Liver (tissue), 9 donors: ENCODE measurements around the gene NMNAT2. TPM values are rescaled to one million over a fixed set of nuclear protein-coding genes. Genes with fewer than 3 reads are reported as not detected.

Source experiments
- DNase-seq: peaks from one replicate; pipeline ENCODE4 v3.0.0-alpha.2; 2017; ENCODE audit warnings: low spot score
- H3K27ac ChIP-seq, 2 donors: one replicate each; pipeline ENCODE4 v1.7.0; 2013; ENCODE audit warnings: inconsistent platforms in 2 of 2, low read length in 2 of 2, control low read depth in 1 of 2, low read depth in 1 of 2, mild to moderate bottlenecking in 1 of 2
- H3K27me3 ChIP-seq, 4 donors: one replicate each; pipeline versions ENCODE4 v1.6.1 to v1.7.0; 2013; ENCODE audit warnings: low read length in 3 of 4, inconsistent platforms in 1 of 4, mild to moderate bottlenecking in 1 of 4, moderate library complexity in 1 of 4; ENCODE audit not compliant: control insufficient read depth in 4 of 4, insufficient read depth in 4 of 4
- H3K36me3 ChIP-seq, 4 donors: one replicate each; pipeline versions ENCODE4 v1.6.1 to v1.7.0; 2013; ENCODE audit warnings: low read length in 3 of 4, mild to moderate bottlenecking in 3 of 4, low read depth in 1 of 4, moderate library complexity in 1 of 4; ENCODE audit not compliant: control insufficient read depth in 4 of 4, insufficient read depth in 3 of 4
- H3K4me1 ChIP-seq, 4 donors: one replicate each; pipeline versions ENCODE4 v1.6.1 to v1.7.0; 2013; ENCODE audit warnings: low read length in 3 of 4, mild to moderate bottlenecking in 3 of 4, moderate library complexity in 1 of 4; ENCODE audit not compliant: control insufficient read depth in 4 of 4, insufficient read depth in 4 of 4
- H3K4me3 ChIP-seq, 3 donors: one replicate each; pipeline versions ENCODE4 v1.6.1 to v1.7.0; 2013; ENCODE audit warnings: low read length in 3 of 3, control low read depth in 1 of 3, low read depth in 1 of 3, mild to moderate bottlenecking in 1 of 3
- H3K9ac ChIP-seq, 2 donors: one replicate each; pipeline ENCODE4 v1.7.0; 2013; ENCODE audit warnings: low read length in 2 of 2, mild to moderate bottlenecking in 2 of 2, moderate library complexity in 2 of 2, control low read depth in 1 of 2, low read depth in 1 of 2
- H3K9me3 ChIP-seq, 4 donors: one replicate each; pipeline versions ENCODE4 v1.6.1 to v1.7.0; 2013; ENCODE audit warnings: low read length in 3 of 4; ENCODE audit not compliant: control insufficient read depth in 4 of 4
- EGR1 ChIP-seq, 2 donors: IDR thresholded peaks; 2 replicates each; pipeline ENCODE4 v1.6.1; 2016 to 2018; ENCODE audit warnings: antibody characterized with exemption in 2 of 2, low read depth in 2 of 2
- FOXA1 ChIP-seq: IDR thresholded peaks from 2 replicates; pipeline ENCODE4 v1.6.1; 2016; ENCODE audit warnings: antibody characterized with exemption
- FOXA2 ChIP-seq: IDR thresholded peaks from 2 replicates; pipeline ENCODE4 v1.6.1; 2016; ENCODE audit warnings: antibody characterized with exemption
- HNF4A ChIP-seq, 2 donors: conservative IDR thresholded peaks; 2 replicates each; pipeline ENCODE4 v1.6.1; 2016; ENCODE audit warnings: antibody characterized with exemption in 2 of 2, mild to moderate bottlenecking in 2 of 2
- HNF4G ChIP-seq: IDR thresholded peaks from 2 replicates; pipeline ENCODE4 v1.6.1; 2016; ENCODE audit warnings: antibody characterized with exemption
- JUND ChIP-seq, 2 donors: IDR thresholded peaks; 2 replicates each; pipeline ENCODE4 v1.6.1; 2016; ENCODE audit warnings: antibody characterized with exemption in 2 of 2
- NR2F2 ChIP-seq: IDR thresholded peaks from 2 replicates; pipeline ENCODE4 v1.6.1; 2016; ENCODE audit warnings: antibody characterized with exemption
- RAD21 ChIP-seq, 2 donors: IDR thresholded peaks; 2 replicates each; pipeline ENCODE4 v1.6.1; 2016; ENCODE audit warnings: antibody characterized with exemption in 2 of 2, mild to moderate bottlenecking in 2 of 2
- RXRA ChIP-seq, 2 donors: IDR thresholded peaks; 2 replicates each; pipeline ENCODE4 v1.6.1; 2017 to 2018; ENCODE audit warnings: antibody characterized with exemption in 2 of 2, mild to moderate bottlenecking in 1 of 2
- SP1 ChIP-seq: IDR thresholded peaks from 2 replicates; pipeline ENCODE4 v1.6.1; 2018; ENCODE audit warnings: antibody characterized with exemption, mild to moderate bottlenecking
- YY1 ChIP-seq: IDR thresholded peaks from 2 replicates; pipeline ENCODE4 v1.6.1; 2016; ENCODE audit warnings: antibody characterized with exemption, mild to moderate bottlenecking
- WGBS: extraction: QIAGEN DNeasy Blood & Tissue Kit; methylation state at CpG from one replicate; pipeline ENCODE4 v1.1.7; 2013; 5-methylcytosine and 5-hydroxymethylcytosine counted together
- polyA plus RNA-seq, 2 donors: library from polyadenylated mRNA; stranded (reverse) in 1 of 2; unstranded in 1 of 2; fragments of 200-250 nt in 1 of 2; fragments of >200 nt in 1 of 2; fragmentation: Nextera tagmentation in 1 of 2; extraction: Ambion mirVana in 1 of 2; gene quantifications; one replicate each; pipeline versions ENCODE4 v1.2.1 to v1.2.3, GENCODE V29; 2013 to 2015
- total RNA-seq, 2 donors: library from RNA; depleted of rRNA; stranded (reverse); fragments of >200 nt; gene quantifications; one replicate each; pipeline ENCODE4 v1.2.3, GENCODE V29; 2014
- TF ChIP-seq, protein P1 (sequence below): IDR thresholded peaks from 2 replicates; pipeline ENCODE4 v1.6.1; 2016; ENCODE audit warnings: antibody characterized with exemption
- TF ChIP-seq, protein P2 (sequence below): IDR thresholded peaks from 2 replicates; pipeline ENCODE4 v1.6.1; 2016; ENCODE audit warnings: antibody characterized with exemption
- TF ChIP-seq, protein P3 (sequence below): IDR thresholded peaks from 2 replicates; pipeline ENCODE4 v1.6.1; 2016; ENCODE audit warnings: antibody characterized with exemption
- TF ChIP-seq, protein P4 (sequence below): fragments of 150-350 bp; IDR thresholded peaks from 2 replicates; pipeline ENCODE4 v1.5.1; 2017; ENCODE audit warnings: improper control_type of control experiment, low read depth, low read length; ENCODE audit not compliant: missing input control
- TF ChIP-seq, protein P5 (sequence below): IDR thresholded peaks from 2 replicates; pipeline ENCODE4 v1.6.1; 2016; ENCODE audit warnings: antibody characterized with exemption, mild to moderate bottlenecking
- donor health status: healthy.
- donor health status: healthy.
- donor health status: healthy.
- donor health status: healthy.
- donor health status: healthy.

The NMNAT2 gene
- total and polyA plus RNA-seq, 4 donors: under 0.01 to 0.07 (median 0.05) TPM; not detected in 1

DNA sequence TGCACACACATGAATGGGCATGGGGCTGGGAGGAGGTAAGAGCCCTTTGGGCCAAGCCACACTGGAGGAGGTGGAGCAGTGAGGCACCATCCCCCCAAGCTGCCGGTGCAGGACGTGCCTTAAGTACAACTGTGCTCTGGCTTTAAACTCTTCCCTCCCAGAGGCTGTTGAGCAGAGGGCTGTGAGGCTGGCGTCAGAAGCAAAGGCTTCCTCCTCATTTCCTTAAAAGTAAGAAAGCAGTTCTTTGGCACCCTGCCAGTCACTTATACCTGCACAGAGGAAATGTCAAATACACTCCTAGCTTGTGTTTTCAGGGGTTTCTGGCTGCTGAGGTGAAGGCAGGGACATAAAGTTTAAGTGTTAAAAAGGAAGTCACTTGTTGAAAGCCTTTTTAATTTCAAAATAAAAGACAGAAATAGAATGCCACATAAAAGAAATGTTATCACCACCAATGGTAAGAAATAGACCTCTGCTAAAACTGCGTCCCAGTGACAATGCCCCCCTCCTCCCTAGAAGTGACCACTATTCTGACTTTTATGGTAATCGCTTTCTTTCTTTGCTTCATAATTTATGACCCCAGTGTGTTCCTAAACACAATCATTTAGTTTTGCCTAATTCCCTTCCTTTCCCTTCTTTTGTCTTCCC, 199.1 kb downstream of the NMNAT2 start:
- no peak overlapping the region for H3K9ac ChIP-seq
- TF ChIP-seq, protein P1, sequence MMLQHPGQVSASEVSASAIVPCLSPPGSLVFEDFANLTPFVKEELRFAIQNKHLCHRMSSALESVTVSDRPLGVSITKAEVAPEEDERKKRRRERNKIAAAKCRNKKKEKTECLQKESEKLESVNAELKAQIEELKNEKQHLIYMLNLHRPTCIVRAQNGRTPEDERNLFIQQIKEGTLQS: no peak
- TF ChIP-seq EGR1 (IDR thresholded peaks at IDR 0.05; ENCODE audit: low read depth in 2 of 2): no peak
- TF ChIP-seq, protein P2, sequence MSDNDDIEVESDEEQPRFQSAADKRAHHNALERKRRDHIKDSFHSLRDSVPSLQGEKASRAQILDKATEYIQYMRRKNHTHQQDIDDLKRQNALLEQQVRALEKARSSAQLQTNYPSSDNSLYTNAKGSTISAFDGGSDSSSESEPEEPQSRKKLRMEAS: no peak
- TF ChIP-seq, protein P3, sequence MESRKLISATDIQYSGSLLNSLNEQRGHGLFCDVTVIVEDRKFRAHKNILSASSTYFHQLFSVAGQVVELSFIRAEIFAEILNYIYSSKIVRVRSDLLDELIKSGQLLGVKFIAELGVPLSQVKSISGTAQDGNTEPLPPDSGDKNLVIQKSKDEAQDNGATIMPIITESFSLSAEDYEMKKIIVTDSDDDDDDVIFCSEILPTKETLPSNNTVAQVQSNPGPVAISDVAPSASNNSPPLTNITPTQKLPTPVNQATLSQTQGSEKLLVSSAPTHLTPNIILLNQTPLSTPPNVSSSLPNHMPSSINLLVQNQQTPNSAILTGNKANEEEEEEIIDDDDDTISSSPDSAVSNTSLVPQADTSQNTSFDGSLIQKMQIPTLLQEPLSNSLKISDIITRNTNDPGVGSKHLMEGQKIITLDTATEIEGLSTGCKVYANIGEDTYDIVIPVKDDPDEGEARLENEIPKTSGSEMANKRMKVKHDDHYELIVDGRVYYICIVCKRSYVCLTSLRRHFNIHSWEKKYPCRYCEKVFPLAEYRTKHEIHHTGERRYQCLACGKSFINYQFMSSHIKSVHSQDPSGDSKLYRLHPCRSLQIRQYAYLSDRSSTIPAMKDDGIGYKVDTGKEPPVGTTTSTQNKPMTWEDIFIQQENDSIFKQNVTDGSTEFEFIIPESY: no peak
- no peak for TF ChIP-seq RXRA (IDR thresholded peaks at IDR 0.05)
- TF ChIP-seq JUND (IDR thresholded peaks at IDR 0.05): no peak
- TF ChIP-seq YY1: no peak
- TF ChIP-seq, protein P4, sequence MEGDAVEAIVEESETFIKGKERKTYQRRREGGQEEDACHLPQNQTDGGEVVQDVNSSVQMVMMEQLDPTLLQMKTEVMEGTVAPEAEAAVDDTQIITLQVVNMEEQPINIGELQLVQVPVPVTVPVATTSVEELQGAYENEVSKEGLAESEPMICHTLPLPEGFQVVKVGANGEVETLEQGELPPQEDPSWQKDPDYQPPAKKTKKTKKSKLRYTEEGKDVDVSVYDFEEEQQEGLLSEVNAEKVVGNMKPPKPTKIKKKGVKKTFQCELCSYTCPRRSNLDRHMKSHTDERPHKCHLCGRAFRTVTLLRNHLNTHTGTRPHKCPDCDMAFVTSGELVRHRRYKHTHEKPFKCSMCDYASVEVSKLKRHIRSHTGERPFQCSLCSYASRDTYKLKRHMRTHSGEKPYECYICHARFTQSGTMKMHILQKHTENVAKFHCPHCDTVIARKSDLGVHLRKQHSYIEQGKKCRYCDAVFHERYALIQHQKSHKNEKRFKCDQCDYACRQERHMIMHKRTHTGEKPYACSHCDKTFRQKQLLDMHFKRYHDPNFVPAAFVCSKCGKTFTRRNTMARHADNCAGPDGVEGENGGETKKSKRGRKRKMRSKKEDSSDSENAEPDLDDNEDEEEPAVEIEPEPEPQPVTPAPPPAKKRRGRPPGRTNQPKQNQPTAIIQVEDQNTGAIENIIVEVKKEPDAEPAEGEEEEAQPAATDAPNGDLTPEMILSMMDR: no peak
- TF ChIP-seq, protein P5, sequence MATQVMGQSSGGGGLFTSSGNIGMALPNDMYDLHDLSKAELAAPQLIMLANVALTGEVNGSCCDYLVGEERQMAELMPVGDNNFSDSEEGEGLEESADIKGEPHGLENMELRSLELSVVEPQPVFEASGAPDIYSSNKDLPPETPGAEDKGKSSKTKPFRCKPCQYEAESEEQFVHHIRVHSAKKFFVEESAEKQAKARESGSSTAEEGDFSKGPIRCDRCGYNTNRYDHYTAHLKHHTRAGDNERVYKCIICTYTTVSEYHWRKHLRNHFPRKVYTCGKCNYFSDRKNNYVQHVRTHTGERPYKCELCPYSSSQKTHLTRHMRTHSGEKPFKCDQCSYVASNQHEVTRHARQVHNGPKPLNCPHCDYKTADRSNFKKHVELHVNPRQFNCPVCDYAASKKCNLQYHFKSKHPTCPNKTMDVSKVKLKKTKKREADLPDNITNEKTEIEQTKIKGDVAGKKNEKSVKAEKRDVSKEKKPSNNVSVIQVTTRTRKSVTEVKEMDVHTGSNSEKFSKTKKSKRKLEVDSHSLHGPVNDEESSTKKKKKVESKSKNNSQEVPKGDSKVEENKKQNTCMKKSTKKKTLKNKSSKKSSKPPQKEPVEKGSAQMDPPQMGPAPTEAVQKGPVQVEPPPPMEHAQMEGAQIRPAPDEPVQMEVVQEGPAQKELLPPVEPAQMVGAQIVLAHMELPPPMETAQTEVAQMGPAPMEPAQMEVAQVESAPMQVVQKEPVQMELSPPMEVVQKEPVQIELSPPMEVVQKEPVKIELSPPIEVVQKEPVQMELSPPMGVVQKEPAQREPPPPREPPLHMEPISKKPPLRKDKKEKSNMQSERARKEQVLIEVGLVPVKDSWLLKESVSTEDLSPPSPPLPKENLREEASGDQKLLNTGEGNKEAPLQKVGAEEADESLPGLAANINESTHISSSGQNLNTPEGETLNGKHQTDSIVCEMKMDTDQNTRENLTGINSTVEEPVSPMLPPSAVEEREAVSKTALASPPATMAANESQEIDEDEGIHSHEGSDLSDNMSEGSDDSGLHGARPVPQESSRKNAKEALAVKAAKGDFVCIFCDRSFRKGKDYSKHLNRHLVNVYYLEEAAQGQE: no peak
- H3K4me3 ChIP-seq: no peak overlapping the region
- no peaks in the 10 kb centered on the region for H3K4me1 ChIP-seq
- no peaks in the 10 kb centered on the region for H3K36me3 ChIP-seq
- H3K27me3 ChIP-seq: no peaks in the 10 kb centered on the region
- no peaks in the 10 kb centered on the region for H3K9me3 ChIP-seq
- 55% methylated on average over 5 of the region's 5 CpGs for WGBS
- no peak for DNase-seq
- no peak overlapping the region for H3K27ac ChIP-seq

DNA sequence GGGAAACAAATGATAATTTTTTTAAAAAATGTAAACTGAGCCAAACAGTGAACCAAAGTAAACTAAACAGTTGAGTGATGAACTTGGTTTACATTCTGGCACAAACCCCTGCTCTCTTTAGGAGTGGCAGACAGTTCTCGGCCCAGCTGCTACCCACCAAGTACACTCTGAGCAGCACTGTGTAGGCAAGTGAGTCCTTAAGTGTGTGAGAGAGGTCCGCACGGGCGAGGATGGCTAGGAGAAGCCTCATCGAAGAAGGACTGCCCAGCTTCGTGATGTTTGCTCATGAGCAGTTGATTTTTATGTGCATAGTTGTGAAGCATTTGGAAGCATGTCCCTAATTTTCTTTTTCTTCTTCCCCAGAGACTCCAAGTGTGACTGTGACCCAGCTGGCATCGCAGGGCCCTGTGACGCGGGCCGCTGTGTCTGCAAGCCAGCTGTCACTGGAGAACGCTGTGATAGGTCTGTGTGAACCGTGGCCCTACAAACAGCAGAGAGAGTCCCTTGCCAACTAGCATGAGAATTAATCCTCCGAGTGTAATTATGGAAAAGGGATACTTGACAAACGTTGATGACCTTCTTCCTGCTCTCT, 200.1 kb downstream of the NMNAT2 start:
- 82% methylated on average over 14 of the region's 14 CpGs for WGBS
- no peak for DNase-seq
- no peak overlapping the region for H3K27ac ChIP-seq

More for the DNA sequence above, 200.1 kb downstream of the NMNAT2 start:
- TF ChIP-seq HNF4A (conservative IDR thresholded peaks at IDR 0.05) (no peak), JUND (IDR thresholded peaks at IDR 0.05) (no peak), SP1 (no peak), EGR1 (IDR thresholded peaks at IDR 0.05; ENCODE audit: low read depth in 2 of 2) (no peak), RXRA (IDR thresholded peaks at IDR 0.05) (no peak), FOXA1 (no peak), FOXA2 (no peak), HNF4G (no peak), NR2F2 (no peak), RAD21 (IDR thresholded peaks at IDR 0.05) (no peak)
- TF ChIP-seq, protein P5: no peak
- TF ChIP-seq, protein P1: no peak
- TF ChIP-seq, protein P2: no peak
- Histone ChIP-seq H3K36me3 (no peaks in the 10 kb centered on the region), H3K9ac (no peak overlapping the region), H3K27me3 (no peaks in the 10 kb centered on the region), H3K9me3 (no peaks in the 10 kb centered on the region), H3K4me1 (no peaks in the 10 kb centered on the region), H3K4me3 (no peak overlapping the region)
